GM12878 (cell line): Measurements from ENCODE around the gene TMPRSS2. TPM values are rescaled to one million over a fixed set of nuclear protein-coding genes. Genes with fewer than 3 reads are reported as not detected.

Experiments used
- ATAC-seq: fragments of 200-7000 bp; cut with Tn5 transposase; 3 replicates; pipeline ENCODE4 v1.9.1; 2020; ENCODE audit warnings: mild to moderate bottlenecking, moderate library complexity
- BruUV-seq: library from RNA; stranded (reverse); fragments of 400-500 nt; replicated peaks from 2 replicates; lab custom pipeline; 2021; lab: Mats Ljungman, UMichigan
- CTCF ChIA-PET: fragments of 300-600 bp; sonication (Branson Sonifier 250); formaldehyde crosslinking; extraction: SDS; loops from one replicate; lab custom pipeline; 2021; ENCODE audit warnings: inconsistent platforms; lab: Yijun Ruan, JAX
- POLR2A ChIA-PET: fragments of 350-600 bp; formaldehyde crosslinking; extraction: SDS; loops from one replicate; lab custom pipeline; 2021; ENCODE audit warnings: inconsistent platforms; lab: Charles Lee
- RAD21 ChIA-PET: fragments of 300-600 bp; sonication (Branson Sonifier 250); formaldehyde crosslinking; loops from one replicate; lab custom pipeline; 2023; ENCODE audit warnings: antibody characterized with exemption; ENCODE audit not compliant: unreplicated experiment; lab: Charles Lee
- SMC1A ChIA-PET: fragments of 300-600 bp; sonication (Branson Sonifier 250); formaldehyde crosslinking; loops from one replicate; lab custom pipeline; 2023; ENCODE audit not compliant: unreplicated experiment, uncharacterized antibody; lab: Charles Lee
- DNase-seq: peaks from one replicate; pipeline ENCODE4 v3.0.0-alpha.2; 2011; ENCODE audit warnings: low read depth, low spot score
- FAIRE-seq: peaks from 3 replicates; lab custom pipeline; 2011; peaks lifted over from hg19 to GRCh38; lab: Jason Lieb, UNC
- H2AFZ ChIP-seq: 2 replicates; pipeline ENCODE4 v1.6.0; 2011; ENCODE audit warnings: low read depth, low read length, control low read depth; ENCODE audit not compliant: control insufficient read depth
- H3K27ac ChIP-seq: 2 replicates; pipeline ENCODE4 v1.5.1; 2011; ENCODE audit warnings: control low read depth; ENCODE audit not compliant: control insufficient read depth, insufficient read depth
- H3K27me3 ChIP-seq, 2 experiments: replicated peaks in 1 of 2; 2 replicates each; pipeline versions ENCODE4 v1.6.0 to v1.6.1; 2011; ENCODE audit warnings: low read length in 1 of 2; ENCODE audit not compliant: control insufficient read depth in 2 of 2, insufficient read depth in 2 of 2
- H3K36me3 ChIP-seq, 2 experiments: 2 replicates each; pipeline ENCODE4 v1.5.1; 2011; ENCODE audit warnings: low read length in 1 of 2; ENCODE audit not compliant: control insufficient read depth in 2 of 2, insufficient read depth in 2 of 2
- H3K4me1 ChIP-seq: 2 replicates; pipeline ENCODE4 v1.6.1; 2011; ENCODE audit warnings: mild to moderate bottlenecking, low read length, moderate library complexity, mixed read lengths; ENCODE audit not compliant: control insufficient read depth, insufficient read depth
- H3K4me2 ChIP-seq: 2 replicates; pipeline ENCODE4 v1.6.0; 2011; ENCODE audit warnings: control low read depth; ENCODE audit not compliant: control insufficient read depth, insufficient read depth
- H3K4me3 ChIP-seq: fragments of 200-600 bp; sonication (generic); 2 replicates; pipeline ENCODE4 v1.5.1; 2016
- H3K79me2 ChIP-seq: 2 replicates; pipeline ENCODE4 v1.6.0; 2011; ENCODE audit warnings: low read length; ENCODE audit not compliant: control insufficient read depth, insufficient read depth
- H3K9ac ChIP-seq: 2 replicates; pipeline ENCODE4 v1.8.0; 2011; ENCODE audit warnings: low read length, control low read depth, mixed read lengths; ENCODE audit not compliant: control insufficient read depth, insufficient read depth
- H3K9me3 ChIP-seq: replicated peaks from 3 replicates; pipeline ENCODE4 v1.5.1; 2011; ENCODE audit warnings: mild to moderate bottlenecking, low read length; ENCODE audit not compliant: control insufficient read depth, insufficient read depth
- H4K20me1 ChIP-seq: 2 replicates; pipeline ENCODE4 v1.6.0; 2011; ENCODE audit not compliant: control insufficient read depth, insufficient read depth
- ZNF622 ChIP-seq: fragments of 450-650 bp; IDR thresholded peaks from 2 replicates; pipeline ENCODE4 v1.6.1; 2017; ENCODE audit warnings: mild to moderate bottlenecking, inconsistent platforms
- WGBS: methylation state at CpG from one replicate; pipeline ENCODE4 v1.1.6; 2016; ENCODE audit warnings: low lambda C conversion rate; ENCODE audit not compliant: insufficient replicate concordance, insufficient coverage; ENCODE audit errors: missing lambda C conversion rate; 5-methylcytosine and 5-hydroxymethylcytosine counted together
- in situ Hi-C: fragments of 300-500 bp; cut with MboI; formaldehyde crosslinking; loops from 9 replicates; pipeline ENCODE4 v1.14.3; 2018; ENCODE audit warnings: mixed read lengths
- intact Hi-C: fragments of 100-400 bp; cut with micrococcal nuclease; formaldehyde crosslinking; loops from one replicate; pipeline ENCODE4 v1.14.2; 2022; ENCODE audit not compliant: unreplicated experiment
- polyA plus RNA-seq, 11 experiments: library from polyadenylated mRNA; depleted of rRNA in 4 of 11; unstranded in 6 of 11; stranded (reverse) in 5 of 11; fragments of >200 nt; fragmentation: Nextera tagmentation in 4 of 11; fragmentation: Illumina TruSeq in 1 of 11; extraction: Ambion mirVana in 4 of 11; extraction: Trizol in 1 of 11; gene quantifications; 1 replicate in 1 of 11; 2 replicates in 10 of 11; pipeline versions ENCODE4 v1.2.1 to v1.2.3, GENCODE V29; 2011 to 2016; ENCODE audit warnings: inconsistent platforms in 2 of 11, missing spikeins in 2 of 11, low read depth in 1 of 11
- total RNA-seq, 4 experiments: library from RNA; depleted of rRNA in 3 of 4; stranded (reverse); fragments of >200 nt in 3 of 4; fragmentation: Illumina TruSeq in 1 of 4; extraction: Trizol in 1 of 4; gene quantifications; 2 replicates each; pipeline versions ENCODE4 v1.2.1 to v1.2.3, GENCODE V29; 2013 to 2021
- TF ChIP-seq, protein P1 (sequence below): fragments of 450-650 bp; IDR thresholded peaks from 2 replicates; pipeline ENCODE4 v1.6.1; 2014; ENCODE audit warnings: mild to moderate bottlenecking
- TF ChIP-seq, protein P2 (sequence below): fragments of 450-650 bp; IDR thresholded peaks from 2 replicates; pipeline ENCODE4 v1.6.1; 2017; ENCODE audit warnings: antibody characterized with exemption, mild to moderate bottlenecking, moderate library complexity
- TF ChIP-seq, protein P3 (sequence below): IDR thresholded peaks from 2 replicates; pipeline ENCODE4 v1.6.1; 2012; ENCODE audit warnings: low read length, inconsistent platforms
- TF ChIP-seq, protein P4 (sequence below): IDR thresholded peaks from 2 replicates; pipeline ENCODE4 v1.6.1; 2012; ENCODE audit warnings: low read depth, low read length, improper control_type of control experiment
- TF ChIP-seq, protein P5 (sequence below): IDR thresholded peaks from 2 replicates; pipeline ENCODE4 v1.6.1; 2011; ENCODE audit warnings: low read depth, mild to moderate bottlenecking, low read length, moderate library complexity, borderline replicate concordance; ENCODE audit errors: extremely low read depth
- TF ChIP-seq, protein P6 (sequence below): fragments of 450-650 bp; IDR thresholded peaks from 2 replicates; pipeline ENCODE4 v1.6.1; 2017; ENCODE audit warnings: low read depth, mild to moderate bottlenecking, moderate library complexity
- TF ChIP-seq, protein P7 (sequence below): fragments of 450-650 bp; formaldehyde crosslinking; IDR thresholded peaks from 2 replicates; pipeline ENCODE4 v1.5.0; 2022; ENCODE audit warnings: mild to moderate bottlenecking, missing genetic modification characterization

Gene TMPRSS2
- total and polyA plus RNA-seq, 10 of the 15 experiments (the other 5 are each of a cell fraction or from before 2014, with no cell fraction given) = 0.19 to 0.26 TPM; not detected in 8

DNA sequence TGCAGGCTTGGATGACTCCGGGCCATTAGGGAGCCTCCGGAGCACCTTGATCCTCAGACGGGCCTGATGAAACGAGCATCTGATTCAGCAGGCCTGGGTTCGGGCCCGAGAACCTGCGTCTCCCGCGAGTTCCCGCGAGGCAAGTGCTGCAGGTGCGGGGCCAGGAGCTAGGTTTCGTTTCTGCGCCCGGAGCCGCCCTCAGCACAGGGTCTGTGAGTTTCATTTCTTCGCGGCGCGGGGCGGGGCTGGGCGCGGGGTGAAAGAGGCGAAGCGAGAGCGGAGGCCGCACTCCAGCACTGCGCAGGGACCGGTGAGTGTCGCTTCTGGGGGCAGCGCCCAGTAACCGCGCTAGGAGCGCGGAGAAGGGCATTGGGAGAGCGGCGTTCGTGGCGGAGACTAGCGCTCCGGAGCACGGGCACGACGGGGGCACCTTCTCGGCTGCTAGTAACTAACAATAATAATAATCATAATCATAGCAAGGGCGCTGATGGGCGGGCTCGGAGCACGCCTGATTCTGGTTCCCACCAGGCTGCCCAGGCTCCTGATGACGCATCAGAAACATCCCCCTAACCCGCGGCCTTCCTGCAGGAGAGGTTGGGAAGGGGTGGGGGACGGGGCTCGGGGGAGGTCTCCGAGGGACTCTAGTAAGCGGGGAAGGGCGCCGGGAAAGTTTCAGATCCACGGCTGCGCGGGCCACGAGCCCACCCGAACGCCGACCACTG is 81.8 kb downstream of the TMPRSS2 start, which contains the start of gene MX1:
Gene MX1, plus strand, starts transcription at position 286 of the 722 bp plus-strand sequence. CDS start 5,832 bp downstream, outside the sequence.
- DNase-seq (peak; percentile 61), FAIRE-seq (no peak), ATAC-seq (peak; percentile 87)
- H3K79me2 ChIP-seq = peaks cover 63% of the 10 kb centered on the region
- H3K27me3 ChIP-seq = no peaks in the 10 kb centered on the region
- H2AFZ ChIP-seq = peak within 1 kb of the TSS; percentile 54
- no peaks in the 10 kb centered on the region; the same call in 2 of the 3 replicates for H3K9me3 ChIP-seq
- ChIA-PET RAD21 (interaction anchor here (1.0 to 3.8 kb wide), 5 partner anchors 54 to 143 kb away, joined by 3 to 36 read pairs (median 6); partner anchors contain the start of gene MX2), CTCF (interaction anchor here (1.8 to 5.8 kb wide), 5 partner anchors 14 to 143 kb away, joined by 4 to 45 read pairs (median 16); no protein-coding TSS in a partner anchor), SMC1A (interaction anchor here (1.1 to 5.6 kb wide), 7 partner anchors 14 to 143 kb away, joined by 3 to 47 read pairs (median 8); no protein-coding TSS in a partner anchor), POLR2A (interaction anchor here (1.0 to 7.8 kb wide), 7 partner anchors 8 to 500 kb away, joined by 3 to 80 read pairs (median 9); no protein-coding TSS in a partner anchor)
- BruUV-seq = no TSS peak
- H3K9ac ChIP-seq = peak within 1 kb of the TSS; percentile 100
- H3K4me1 ChIP-seq = peaks cover 44% of the 10 kb centered on the region
- H3K27ac ChIP-seq = peak within 1 kb of the TSS; percentile 100
- peak within 1 kb of the TSS; percentile 93 for H3K4me3 ChIP-seq
- peaks cover 0 to 30% of the 10 kb centered on the region in 2 experiments; a peak in 2 of 4 replicates for H3K36me3 ChIP-seq
- 1% methylated on average over 64 of the region's 65 CpGs for WGBS
- peak within 1 kb of the TSS; percentile 95 for H3K4me2 ChIP-seq
- in situ Hi-C loops (no loop called here), intact Hi-C loops (loop anchor here (1.0 kb wide), 1 partner anchor 58 kb away; no protein-coding TSS in a partner anchor)
- H4K20me1 ChIP-seq = peaks cover 6% of the 10 kb centered on the region
- TF ChIP-seq, protein P1, sequence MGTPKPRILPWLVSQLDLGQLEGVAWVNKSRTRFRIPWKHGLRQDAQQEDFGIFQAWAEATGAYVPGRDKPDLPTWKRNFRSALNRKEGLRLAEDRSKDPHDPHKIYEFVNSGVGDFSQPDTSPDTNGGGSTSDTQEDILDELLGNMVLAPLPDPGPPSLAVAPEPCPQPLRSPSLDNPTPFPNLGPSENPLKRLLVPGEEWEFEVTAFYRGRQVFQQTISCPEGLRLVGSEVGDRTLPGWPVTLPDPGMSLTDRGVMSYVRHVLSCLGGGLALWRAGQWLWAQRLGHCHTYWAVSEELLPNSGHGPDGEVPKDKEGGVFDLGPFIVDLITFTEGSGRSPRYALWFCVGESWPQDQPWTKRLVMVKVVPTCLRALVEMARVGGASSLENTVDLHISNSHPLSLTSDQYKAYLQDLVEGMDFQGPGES = no peak
- TF ChIP-seq, protein P2, sequence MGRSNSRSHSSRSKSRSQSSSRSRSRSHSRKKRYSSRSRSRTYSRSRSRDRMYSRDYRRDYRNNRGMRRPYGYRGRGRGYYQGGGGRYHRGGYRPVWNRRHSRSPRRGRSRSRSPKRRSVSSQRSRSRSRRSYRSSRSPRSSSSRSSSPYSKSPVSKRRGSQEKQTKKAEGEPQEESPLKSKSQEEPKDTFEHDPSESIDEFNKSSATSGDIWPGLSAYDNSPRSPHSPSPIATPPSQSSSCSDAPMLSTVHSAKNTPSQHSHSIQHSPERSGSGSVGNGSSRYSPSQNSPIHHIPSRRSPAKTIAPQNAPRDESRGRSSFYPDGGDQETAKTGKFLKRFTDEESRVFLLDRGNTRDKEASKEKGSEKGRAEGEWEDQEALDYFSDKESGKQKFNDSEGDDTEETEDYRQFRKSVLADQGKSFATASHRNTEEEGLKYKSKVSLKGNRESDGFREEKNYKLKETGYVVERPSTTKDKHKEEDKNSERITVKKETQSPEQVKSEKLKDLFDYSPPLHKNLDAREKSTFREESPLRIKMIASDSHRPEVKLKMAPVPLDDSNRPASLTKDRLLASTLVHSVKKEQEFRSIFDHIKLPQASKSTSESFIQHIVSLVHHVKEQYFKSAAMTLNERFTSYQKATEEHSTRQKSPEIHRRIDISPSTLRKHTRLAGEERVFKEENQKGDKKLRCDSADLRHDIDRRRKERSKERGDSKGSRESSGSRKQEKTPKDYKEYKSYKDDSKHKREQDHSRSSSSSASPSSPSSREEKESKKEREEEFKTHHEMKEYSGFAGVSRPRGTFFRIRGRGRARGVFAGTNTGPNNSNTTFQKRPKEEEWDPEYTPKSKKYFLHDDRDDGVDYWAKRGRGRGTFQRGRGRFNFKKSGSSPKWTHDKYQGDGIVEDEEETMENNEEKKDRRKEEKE = no peak
- TF ChIP-seq ZNF622 = no peak
- TF ChIP-seq, protein P3, sequence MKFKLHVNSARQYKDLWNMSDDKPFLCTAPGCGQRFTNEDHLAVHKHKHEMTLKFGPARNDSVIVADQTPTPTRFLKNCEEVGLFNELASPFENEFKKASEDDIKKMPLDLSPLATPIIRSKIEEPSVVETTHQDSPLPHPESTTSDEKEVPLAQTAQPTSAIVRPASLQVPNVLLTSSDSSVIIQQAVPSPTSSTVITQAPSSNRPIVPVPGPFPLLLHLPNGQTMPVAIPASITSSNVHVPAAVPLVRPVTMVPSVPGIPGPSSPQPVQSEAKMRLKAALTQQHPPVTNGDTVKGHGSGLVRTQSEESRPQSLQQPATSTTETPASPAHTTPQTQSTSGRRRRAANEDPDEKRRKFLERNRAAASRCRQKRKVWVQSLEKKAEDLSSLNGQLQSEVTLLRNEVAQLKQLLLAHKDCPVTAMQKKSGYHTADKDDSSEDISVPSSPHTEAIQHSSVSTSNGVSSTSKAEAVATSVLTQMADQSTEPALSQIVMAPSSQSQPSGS = no peak
- TF ChIP-seq, protein P4, sequence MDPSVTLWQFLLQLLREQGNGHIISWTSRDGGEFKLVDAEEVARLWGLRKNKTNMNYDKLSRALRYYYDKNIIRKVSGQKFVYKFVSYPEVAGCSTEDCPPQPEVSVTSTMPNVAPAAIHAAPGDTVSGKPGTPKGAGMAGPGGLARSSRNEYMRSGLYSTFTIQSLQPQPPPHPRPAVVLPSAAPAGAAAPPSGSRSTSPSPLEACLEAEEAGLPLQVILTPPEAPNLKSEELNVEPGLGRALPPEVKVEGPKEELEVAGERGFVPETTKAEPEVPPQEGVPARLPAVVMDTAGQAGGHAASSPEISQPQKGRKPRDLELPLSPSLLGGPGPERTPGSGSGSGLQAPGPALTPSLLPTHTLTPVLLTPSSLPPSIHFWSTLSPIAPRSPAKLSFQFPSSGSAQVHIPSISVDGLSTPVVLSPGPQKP = no peak
- TF ChIP-seq, protein P5, sequence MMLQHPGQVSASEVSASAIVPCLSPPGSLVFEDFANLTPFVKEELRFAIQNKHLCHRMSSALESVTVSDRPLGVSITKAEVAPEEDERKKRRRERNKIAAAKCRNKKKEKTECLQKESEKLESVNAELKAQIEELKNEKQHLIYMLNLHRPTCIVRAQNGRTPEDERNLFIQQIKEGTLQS = no peak
- TF ChIP-seq, protein P6, sequence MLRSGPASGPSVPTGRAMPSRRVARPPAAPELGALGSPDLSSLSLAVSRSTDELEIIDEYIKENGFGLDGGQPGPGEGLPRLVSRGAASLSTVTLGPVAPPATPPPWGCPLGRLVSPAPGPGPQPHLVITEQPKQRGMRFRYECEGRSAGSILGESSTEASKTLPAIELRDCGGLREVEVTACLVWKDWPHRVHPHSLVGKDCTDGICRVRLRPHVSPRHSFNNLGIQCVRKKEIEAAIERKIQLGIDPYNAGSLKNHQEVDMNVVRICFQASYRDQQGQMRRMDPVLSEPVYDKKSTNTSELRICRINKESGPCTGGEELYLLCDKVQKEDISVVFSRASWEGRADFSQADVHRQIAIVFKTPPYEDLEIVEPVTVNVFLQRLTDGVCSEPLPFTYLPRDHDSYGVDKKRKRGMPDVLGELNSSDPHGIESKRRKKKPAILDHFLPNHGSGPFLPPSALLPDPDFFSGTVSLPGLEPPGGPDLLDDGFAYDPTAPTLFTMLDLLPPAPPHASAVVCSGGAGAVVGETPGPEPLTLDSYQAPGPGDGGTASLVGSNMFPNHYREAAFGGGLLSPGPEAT = no peak
- TF ChIP-seq, protein P7, sequence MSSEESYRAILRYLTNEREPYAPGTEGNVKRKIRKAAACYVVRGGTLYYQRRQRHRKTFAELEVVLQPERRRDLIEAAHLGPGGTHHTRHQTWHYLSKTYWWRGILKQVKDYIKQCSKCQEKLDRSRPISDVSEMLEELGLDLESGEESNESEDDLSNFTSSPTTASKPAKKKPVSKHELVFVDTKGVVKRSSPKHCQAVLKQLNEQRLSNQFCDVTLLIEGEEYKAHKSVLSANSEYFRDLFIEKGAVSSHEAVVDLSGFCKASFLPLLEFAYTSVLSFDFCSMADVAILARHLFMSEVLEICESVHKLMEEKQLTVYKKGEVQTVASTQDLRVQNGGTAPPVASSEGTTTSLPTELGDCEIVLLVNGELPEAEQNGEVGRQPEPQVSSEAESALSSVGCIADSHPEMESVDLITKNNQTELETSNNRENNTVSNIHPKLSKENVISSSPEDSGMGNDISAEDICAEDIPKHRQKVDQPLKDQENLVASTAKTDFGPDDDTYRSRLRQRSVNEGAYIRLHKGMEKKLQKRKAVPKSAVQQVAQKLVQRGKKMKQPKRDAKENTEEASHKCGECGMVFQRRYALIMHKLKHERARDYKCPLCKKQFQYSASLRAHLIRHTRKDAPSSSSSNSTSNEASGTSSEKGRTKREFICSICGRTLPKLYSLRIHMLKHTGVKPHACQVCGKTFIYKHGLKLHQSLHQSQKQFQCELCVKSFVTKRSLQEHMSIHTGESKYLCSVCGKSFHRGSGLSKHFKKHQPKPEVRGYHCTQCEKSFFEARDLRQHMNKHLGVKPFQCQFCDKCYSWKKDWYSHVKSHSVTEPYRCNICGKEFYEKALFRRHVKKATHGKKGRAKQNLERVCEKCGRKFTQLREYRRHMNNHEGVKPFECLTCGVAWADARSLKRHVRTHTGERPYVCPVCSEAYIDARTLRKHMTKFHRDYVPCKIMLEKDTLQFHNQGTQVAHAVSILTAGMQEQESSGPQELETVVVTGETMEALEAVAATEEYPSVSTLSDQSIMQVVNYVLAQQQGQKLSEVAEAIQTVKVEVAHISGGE = no peak
